GM13976 (cell line): ENCODE results near the gene OR10H3.

Experiments
- DNase-seq: peaks from one replicate; pipeline ENCODE4 v3.0.0; 2012; ENCODE audit warnings: low spot score
- in situ Hi-C: fragments of 300-500 bp; cut with MboI; formaldehyde crosslinking; loops from one replicate; pipeline ENCODE4 v1.12.0; 2022; ENCODE audit warnings: low sequenced_read_pairs, mixed read lengths, inconsistent platforms; ENCODE audit not compliant: unreplicated experiment
- TF ChIP-seq, protein P1 (sequence below): IDR thresholded peaks from 2 replicates; pipeline ENCODE4 v1.5.1; 2012; ENCODE audit warnings: borderline replicate concordance, mild to moderate bottlenecking; ENCODE audit not compliant: insufficient read depth; ENCODE audit errors: extremely low read depth, missing control alignments, control extremely low read depth

Gene OR10H3

GRCh38 chr19:15737722-15738121 is at the start of gene OR10H3:
Gene OR10H3 (plus strand): TSS chr19:15737985. CDS start chr19:15741393, 3,408 bp downstream.
- no peak for DNase-seq
- in situ Hi-C loops: no loop called here
- TF ChIP-seq, protein P1, sequence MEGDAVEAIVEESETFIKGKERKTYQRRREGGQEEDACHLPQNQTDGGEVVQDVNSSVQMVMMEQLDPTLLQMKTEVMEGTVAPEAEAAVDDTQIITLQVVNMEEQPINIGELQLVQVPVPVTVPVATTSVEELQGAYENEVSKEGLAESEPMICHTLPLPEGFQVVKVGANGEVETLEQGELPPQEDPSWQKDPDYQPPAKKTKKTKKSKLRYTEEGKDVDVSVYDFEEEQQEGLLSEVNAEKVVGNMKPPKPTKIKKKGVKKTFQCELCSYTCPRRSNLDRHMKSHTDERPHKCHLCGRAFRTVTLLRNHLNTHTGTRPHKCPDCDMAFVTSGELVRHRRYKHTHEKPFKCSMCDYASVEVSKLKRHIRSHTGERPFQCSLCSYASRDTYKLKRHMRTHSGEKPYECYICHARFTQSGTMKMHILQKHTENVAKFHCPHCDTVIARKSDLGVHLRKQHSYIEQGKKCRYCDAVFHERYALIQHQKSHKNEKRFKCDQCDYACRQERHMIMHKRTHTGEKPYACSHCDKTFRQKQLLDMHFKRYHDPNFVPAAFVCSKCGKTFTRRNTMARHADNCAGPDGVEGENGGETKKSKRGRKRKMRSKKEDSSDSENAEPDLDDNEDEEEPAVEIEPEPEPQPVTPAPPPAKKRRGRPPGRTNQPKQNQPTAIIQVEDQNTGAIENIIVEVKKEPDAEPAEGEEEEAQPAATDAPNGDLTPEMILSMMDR: no peak

GRCh38 chr19:15696654-15697194 is 41.1 kb upstream of the OR10H3 start:
- in situ Hi-C loops: no loop called here

DNA sequence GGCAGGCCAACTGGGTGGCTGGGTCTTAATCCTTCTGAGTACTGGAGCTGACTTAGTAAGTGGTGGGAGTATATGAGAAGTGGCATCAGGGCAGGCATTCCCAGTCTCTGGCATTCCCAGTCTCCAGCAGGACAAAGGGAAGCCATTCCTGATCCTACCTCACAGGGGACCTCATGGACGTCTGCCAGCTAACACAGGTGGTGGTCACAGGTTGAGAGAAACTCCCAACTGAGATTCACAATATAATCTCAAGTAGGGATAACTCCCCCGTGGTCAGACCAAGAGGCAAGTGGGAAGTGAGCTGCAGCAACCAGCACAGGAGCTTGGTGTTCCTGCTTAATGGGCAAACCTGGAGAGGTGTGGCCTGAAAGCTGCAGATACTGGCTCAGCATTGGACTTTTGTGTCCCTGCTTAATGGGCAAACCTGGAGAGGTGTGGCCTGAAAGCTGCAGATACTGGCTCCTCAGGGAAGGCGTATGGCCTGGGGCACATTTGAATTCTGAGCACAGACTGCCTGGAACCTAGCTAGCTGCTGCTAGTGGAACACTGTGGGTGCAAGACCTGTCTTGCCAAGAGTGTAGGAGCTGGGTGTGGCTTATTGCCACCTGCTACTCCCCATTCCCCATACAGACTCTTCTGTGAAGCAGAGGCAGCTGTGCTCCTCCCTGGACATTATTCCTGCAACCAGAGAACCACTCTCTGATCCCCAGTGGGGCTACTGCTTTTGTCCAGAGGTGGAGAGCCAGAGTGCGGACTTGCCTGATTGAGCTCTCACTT is 35.8 kb upstream of the OR10H3 start:
- in situ Hi-C loops: no loop called here
- TF ChIP-seq, protein P1: no peak

More at GRCh38 chr19:15696654-15697194, 41.1 kb upstream of the OR10H3 start:
- no peak for DNase-seq
- TF ChIP-seq, protein P1: no peak

DNA sequence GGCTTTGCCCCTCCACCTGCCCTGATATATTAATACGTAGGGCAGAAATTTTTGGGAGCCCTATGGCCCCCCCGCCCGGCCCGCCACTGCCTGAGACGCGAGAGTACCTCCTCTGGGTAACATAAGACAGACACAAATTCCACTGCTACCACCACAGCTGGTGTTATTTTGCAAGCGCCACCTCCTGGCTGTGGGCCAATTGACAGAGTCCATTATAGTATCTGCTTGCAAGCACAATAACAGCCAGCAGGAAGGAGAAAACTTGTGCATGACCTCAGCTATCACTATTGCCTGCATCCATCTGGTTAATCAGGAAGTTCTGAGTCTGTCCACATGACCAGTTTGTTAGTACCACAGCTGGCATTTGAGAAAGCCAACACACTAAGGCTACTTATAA is 35.3 kb upstream of the OR10H3 start:
- no peak for DNase-seq
- in situ Hi-C loops: no loop called here
- TF ChIP-seq, protein P1: no peak

More for the DNA sequence above, 35.8 kb upstream of the OR10H3 start:
- no peak for DNase-seq

GRCh38 chr19:15714638-15715037 is 23.1 kb upstream of the OR10H3 start:
- no peak for DNase-seq
- TF ChIP-seq, protein P1: no peak
- in situ Hi-C loops: no loop called here

DNA sequence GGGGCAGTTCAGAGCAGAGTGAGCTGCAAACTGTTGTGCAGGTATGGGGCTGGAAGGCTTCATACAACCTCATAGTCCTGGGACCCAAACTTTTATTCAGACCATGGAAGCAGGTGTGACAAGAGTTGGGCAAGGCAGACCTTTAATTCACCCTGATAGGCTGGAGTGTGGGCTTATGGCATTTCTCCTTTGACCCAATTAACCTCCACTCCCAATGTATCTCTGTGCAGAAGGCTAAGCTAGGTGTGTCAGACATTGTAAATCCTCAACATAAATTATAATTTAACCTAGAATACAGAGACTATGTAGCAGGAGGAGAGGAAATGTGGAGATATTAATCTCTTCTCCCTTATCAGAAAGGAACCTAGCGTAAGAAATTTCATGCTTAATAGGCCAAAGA is 22.1 kb upstream of the OR10H3 start:
- no peak for DNase-seq
- in situ Hi-C loops: no loop called here
- TF ChIP-seq, protein P1: no peak

DNA sequence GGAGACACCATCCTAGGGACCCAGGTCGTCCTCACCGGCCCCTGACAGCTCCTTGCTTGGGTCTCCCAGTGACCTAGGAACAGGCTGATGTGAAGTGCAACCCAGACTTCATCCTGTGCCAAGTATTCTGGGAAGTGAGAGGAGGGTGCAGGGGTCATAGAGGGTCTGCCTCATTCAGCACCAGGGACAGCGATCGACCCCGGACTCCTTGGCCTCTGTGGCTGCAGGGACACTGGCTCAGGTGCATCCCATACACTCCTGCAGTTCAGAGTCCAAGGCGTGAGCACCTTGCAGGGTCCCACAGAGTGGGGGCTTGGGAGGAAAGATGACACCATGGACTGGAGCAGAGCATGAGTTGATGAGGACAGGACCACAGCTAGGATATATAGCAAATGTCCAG is 20.0 kb upstream of the OR10H3 start:
- in situ Hi-C loops: no loop called here
- no peak for DNase-seq
- TF ChIP-seq, protein P1: no peak
